Progenitor cell of endocrine pancreas (in vitro differentiated cells): Measurements from ENCODE around the gene CCDC28B. TPM values are rescaled to one million over a fixed set of nuclear protein-coding genes. Genes with fewer than 3 reads are reported as not detected.

Source experiments
- DNase-seq: peaks from one replicate; pipeline ENCODE4 v3.0.0; 2021; ENCODE audit warnings: low spot score; ENCODE audit not compliant: unreplicated experiment
- H3K27ac Mint-ChIP-seq: 2 replicates; pipeline ENCODE4 v1.8.0; 2021; ENCODE audit warnings: mild to moderate bottlenecking, moderate library complexity, mixed read lengths
- H3K27me3 Mint-ChIP-seq: 2 replicates; pipeline ENCODE4 v1.8.0; 2021; ENCODE audit warnings: mixed read lengths
- H3K36me3 Mint-ChIP-seq: 2 replicates; pipeline ENCODE4 v1.8.0; 2022; ENCODE audit warnings: mixed read lengths; ENCODE audit not compliant: insufficient read depth
- H3K4me1 Mint-ChIP-seq: 2 replicates; pipeline ENCODE4 v1.8.0; 2021; ENCODE audit warnings: low read depth, mixed read lengths
- H3K4me3 Mint-ChIP-seq: 2 replicates; pipeline ENCODE4 v1.8.0; 2021; ENCODE audit warnings: low read depth, mild to moderate bottlenecking, moderate library complexity, mixed read lengths
- H3K9me3 Mint-ChIP-seq: 2 replicates; pipeline ENCODE4 v1.8.0; 2021; ENCODE audit warnings: low read depth, mixed read lengths
- total RNA-seq: library from RNA; stranded (reverse); gene quantifications from 2 replicates; pipeline ENCODE4 v1.2.1, GENCODE V29; 2021
- TF ChIP-seq, protein P1 (sequence below): fragments of 200-600 bp; sonication (generic); IDR thresholded peaks from one replicate; pipeline ENCODE4 v1.5.0; 2021; ENCODE audit warnings: antibody characterized with exemption, mild to moderate bottlenecking; ENCODE audit not compliant: unreplicated experiment

Gene CCDC28B
- total RNA-seq, 1 donor from 2014 or later, result 15.5 TPM

DNA sequence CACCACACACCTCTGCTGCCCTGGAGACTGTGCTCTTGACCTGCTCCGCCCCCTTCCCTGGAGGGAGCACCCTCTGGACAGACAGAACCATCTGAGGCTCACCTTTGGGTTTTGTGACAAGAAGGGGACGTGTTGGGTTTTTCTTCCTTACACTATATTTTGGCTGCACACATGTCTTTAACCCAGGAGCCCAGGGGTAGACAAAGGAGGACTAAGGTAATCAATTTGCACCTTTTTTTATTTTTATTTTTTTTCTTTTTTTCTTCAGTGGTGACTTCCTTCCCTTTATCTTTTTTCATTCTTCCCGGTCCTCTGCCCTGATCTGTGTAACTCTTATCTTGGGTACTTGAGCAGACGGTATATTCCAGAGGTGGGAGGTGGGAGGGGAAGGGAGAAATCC lies 29.4 kb upstream of the CCDC28B start:
- H3K27ac Mint-ChIP-seq, result peak overlapping the region; percentile 56
- TF ChIP-seq, protein P1, sequence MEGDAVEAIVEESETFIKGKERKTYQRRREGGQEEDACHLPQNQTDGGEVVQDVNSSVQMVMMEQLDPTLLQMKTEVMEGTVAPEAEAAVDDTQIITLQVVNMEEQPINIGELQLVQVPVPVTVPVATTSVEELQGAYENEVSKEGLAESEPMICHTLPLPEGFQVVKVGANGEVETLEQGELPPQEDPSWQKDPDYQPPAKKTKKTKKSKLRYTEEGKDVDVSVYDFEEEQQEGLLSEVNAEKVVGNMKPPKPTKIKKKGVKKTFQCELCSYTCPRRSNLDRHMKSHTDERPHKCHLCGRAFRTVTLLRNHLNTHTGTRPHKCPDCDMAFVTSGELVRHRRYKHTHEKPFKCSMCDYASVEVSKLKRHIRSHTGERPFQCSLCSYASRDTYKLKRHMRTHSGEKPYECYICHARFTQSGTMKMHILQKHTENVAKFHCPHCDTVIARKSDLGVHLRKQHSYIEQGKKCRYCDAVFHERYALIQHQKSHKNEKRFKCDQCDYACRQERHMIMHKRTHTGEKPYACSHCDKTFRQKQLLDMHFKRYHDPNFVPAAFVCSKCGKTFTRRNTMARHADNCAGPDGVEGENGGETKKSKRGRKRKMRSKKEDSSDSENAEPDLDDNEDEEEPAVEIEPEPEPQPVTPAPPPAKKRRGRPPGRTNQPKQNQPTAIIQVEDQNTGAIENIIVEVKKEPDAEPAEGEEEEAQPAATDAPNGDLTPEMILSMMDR, result no peak
- H3K36me3 Mint-ChIP-seq, result peaks cover 18% of the 10 kb centered on the region
- no peaks in the 10 kb centered on the region for H3K9me3 Mint-ChIP-seq
- no peaks in the 10 kb centered on the region for H3K27me3 Mint-ChIP-seq
- DNase-seq, result no peak
- no peaks in the 10 kb centered on the region for H3K4me1 Mint-ChIP-seq
- H3K4me3 Mint-ChIP-seq, result no peak overlapping the region

DNA sequence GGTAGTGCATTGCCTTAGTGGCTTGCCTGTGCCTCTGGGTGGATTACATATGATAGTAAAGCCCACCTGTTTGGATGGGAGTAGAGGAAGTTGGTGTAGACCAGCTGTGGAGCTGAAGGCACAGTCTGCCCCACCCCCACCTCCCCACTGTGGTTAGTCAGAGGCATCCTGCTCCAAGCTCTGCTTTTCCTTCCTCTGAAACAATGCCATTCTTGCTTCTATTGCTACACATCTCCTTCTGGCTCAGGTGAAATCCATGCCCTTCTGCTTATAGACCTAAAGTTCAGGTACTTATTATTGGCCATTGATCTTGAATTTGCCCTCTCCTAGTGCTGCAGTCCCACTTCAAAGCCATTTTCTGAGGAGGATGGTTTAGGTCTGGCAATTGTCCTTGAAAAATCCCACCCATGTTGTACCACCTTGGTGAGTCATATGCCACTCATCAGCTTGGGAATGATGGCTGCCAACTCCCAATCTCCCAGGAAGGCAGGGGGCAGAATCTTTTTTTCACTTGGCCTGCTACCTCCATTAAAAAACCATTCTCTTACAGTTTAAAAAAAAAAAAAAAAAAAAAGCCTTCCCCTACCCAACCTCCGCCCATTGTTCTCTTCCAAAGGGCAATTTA lies 27.7 kb upstream of the CCDC28B start:
- TF ChIP-seq, protein P1, result no peak
- Mint-ChIP-seq H3K9me3 (no peaks in the 10 kb centered on the region), H3K27ac (no peak overlapping the region), H3K27me3 (no peaks in the 10 kb centered on the region), H3K36me3 (peaks cover 13% of the 10 kb centered on the region), H3K4me1 (no peaks in the 10 kb centered on the region), H3K4me3 (no peak overlapping the region)
- DNase-seq, result no peak

- Mint-ChIP-seq H3K36me3 (peaks cover 10% of the 10 kb centered on the region), H3K4me3 (peak overlapping the region; percentile 92), H3K9me3 (no peaks in the 10 kb centered on the region), H3K4me1 (peaks cover 15% of the 10 kb centered on the region), H3K27ac (peak overlapping the region; percentile 95), H3K27me3 (no peaks in the 10 kb centered on the region)
- TF ChIP-seq, protein P1, result no peak
- no peak for DNase-seq
Measured at GRCh38 chr1:32178380-32179192, 21.8 kb upstream of the CCDC28B start.

DNA sequence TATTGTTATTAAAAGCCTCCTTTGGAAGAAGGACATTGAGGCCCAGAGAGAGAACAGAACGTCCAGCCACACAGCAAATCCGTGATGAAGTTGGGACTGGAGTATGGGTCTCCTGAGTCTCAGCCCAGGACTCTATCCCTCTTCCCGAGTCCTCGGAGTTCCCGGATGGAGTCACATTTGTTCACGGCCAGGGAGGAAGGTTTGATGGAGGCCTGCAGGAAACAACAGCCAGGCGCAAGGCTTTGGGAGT lies 21.3 kb upstream of the CCDC28B start:
- peak overlapping the region; percentile 92 for H3K4me3 Mint-ChIP-seq
- H3K27ac Mint-ChIP-seq, result peak overlapping the region; percentile 95
- no peaks in the 10 kb centered on the region for H3K9me3 Mint-ChIP-seq
- DNase-seq, result no peak
- no peaks in the 10 kb centered on the region for H3K27me3 Mint-ChIP-seq
- TF ChIP-seq, protein P1, result no peak
- H3K36me3 Mint-ChIP-seq, result peaks cover 12% of the 10 kb centered on the region
- H3K4me1 Mint-ChIP-seq, result peaks cover 15% of the 10 kb centered on the region

GRCh38 chr1:32179443-32180185 lies 20.8 kb upstream of the CCDC28B start, which contains the start of gene TXLNA:
Gene TXLNA, plus strand, starts transcription at chr1:32179675. Its CDS starts 671 bp downstream, at chr1:32180346.
- TF ChIP-seq, protein P1, result no peak
- Mint-ChIP-seq H3K9me3 (no peaks in the 10 kb centered on the region), H3K4me3 (peak within 1 kb of the TSS; percentile 92), H3K36me3 (peaks cover 12% of the 10 kb centered on the region), H3K27me3 (no peaks in the 10 kb centered on the region), H3K4me1 (peaks cover 15% of the 10 kb centered on the region), H3K27ac (peak within 1 kb of the TSS; percentile 96)
- DNase-seq, result peak; percentile 86
